Pancreas (tissue), 10 donors: ENCODE measurements around the gene CRAMP1. TPM values are rescaled to one million over a fixed set of nuclear protein-coding genes. Genes with fewer than 3 reads are reported as not detected.

ENCODE experiments used
- ATAC-seq, 4 donors: fragments of 200-7000 bp; cut with Tn5 transposase; one replicate each; pipeline versions ENCODE4 v1.8.0 to v1.9.1; 2020; ENCODE audit warnings: mild to moderate bottlenecking in 4 of 4, moderate library complexity in 4 of 4
- DNase-seq, 6 donors: peaks; one replicate each; pipeline ENCODE4 v3.0.0-alpha.2; 2020
- FAIRE-seq: peaks from 2 replicates; lab custom pipeline; 2012; peaks lifted over from hg19 to GRCh38; lab: Jason Lieb, UNC
- H3K27ac ChIP-seq, 4 donors: fragments of 200-600 bp; sonication (generic); 1 replicate in 3 of 4; 2 replicates in 1 of 4; pipeline versions ENCODE4 v1.5.0 to v1.8.0; 2020
- H3K27me3 ChIP-seq, 4 donors: fragments of 200-600 bp; one replicate each; pipeline ENCODE4 v1.8.0; 2021
- H3K36me3 ChIP-seq, 3 donors: fragments of 200-600 bp; sonication (generic) in 1 of 3; one replicate each; pipeline versions ENCODE4 v1.5.0 to v1.8.0; 2020 to 2021
- H3K4me1 ChIP-seq, 3 donors: fragments of 200-600 bp; one replicate each; pipeline ENCODE4 v1.8.0; 2021
- H3K4me3 ChIP-seq, 4 donors: fragments of 200-600 bp; sonication (generic) in 2 of 4; one replicate each; pipeline versions ENCODE4 v1.5.0 to v1.8.0; 2020 to 2021
- H3K9me3 ChIP-seq, 4 donors: fragments of 200-600 bp; one replicate each; pipeline ENCODE4 v1.8.0; 2021
- CTCF ChIP-seq, 4 donors: fragments of 200-600 bp; sonication (generic) in 3 of 4; IDR thresholded peaks; one replicate each; pipeline versions ENCODE4 v1.5.0 to v1.8.0; 2021; ENCODE audit warnings: antibody characterized with exemption in 4 of 4
- WGBS, 2 donors: extraction: QIAGEN DNeasy Blood & Tissue Kit; methylation state at CpG; one replicate each; pipeline ENCODE4 v1.1.7; 2013; 5-methylcytosine and 5-hydroxymethylcytosine counted together
- intact Hi-C, 3 donors: fragments of 100-400 bp; cut with DNase I; formaldehyde crosslinking; loops; one replicate each; pipeline versions ENCODE4 v1.11.1 to v1.14.2; 2022
- polyA plus RNA-seq, 2 donors: library from polyadenylated mRNA; stranded (reverse); fragments of 200-250 nt; gene quantifications; one replicate each; pipeline ENCODE4 v1.2.3, GENCODE V29; 2013
- total RNA-seq, 6 donors: library from RNA; stranded (reverse); fragmentation: NEBNext Ultra II Directional in 4 of 6; extraction: Animal tissue kit (Norgen Biotek cat#: 25700) in 4 of 6; gene quantifications; one replicate each; pipeline versions ENCODE4 v1.2.1 to v1.2.4, GENCODE V29; 2021 to 2023
- donor health status: healthy with polysubstance abuse.
- donor health status: DM: no; HTN: no; CAD: no; lungs with moderate emphysema.
- donor health status: DM: no; HTN: no; CAD: no.
- donor health status: control.
- donor health status: control.
- donor health status: Bipolar disorder and iron deficiency.
- donor health status: DM: yes; HTN: yes; CAD: no.
- donor health status: DM: no; HTN: no; CAD: no.
- donor health status: DM: no; HTN: no; CAD: no.
- donor health status: DM: yes; HTN: yes; CAD: no.

Gene CRAMP1
- total and polyA plus RNA-seq, 8 donors: 4.6 to 16.2 (median 7.2) TPM

- Histone ChIP-seq H3K27ac (peak within 1 kb of the TSS; percentile 84 to 95 (median 90)), H3K4me3 (peak within 1 kb of the TSS; percentile 63 to 95 (median 86)), H3K27me3 (no peaks in the 10 kb centered on the region), H3K9me3 (no peaks in the 10 kb centered on the region), H3K36me3 (peaks cover 0 to 9% (median 0%) of the 10 kb centered on the region in 3 donors), H3K4me1 (peaks cover 0 to 12% (median 7%) of the 10 kb centered on the region in 3 donors)
- intact Hi-C loops: no loop called here
- peak; percentile 86 to 99 (median 95) for DNase-seq
- peak; percentile 91 to 94 (median 92) for ATAC-seq
- WGBS, 2 donors: 1% methylated on average over 67 to 79 of the region's 79 CpGs
- peak; percentile 99 for TF ChIP-seq CTCF (IDR thresholded peaks at IDR 0.05)
- no peak for FAIRE-seq
These were observed 93.7 kb downstream of the CRAMP1 start, which contains the start of gene MAPK8IP3 for GRCh38 chr16:1705688-1706385. MAPK8IP3 (plus strand) TSS chr16:1706195; CDS start chr16:1706340, 145 bp downstream.

GRCh38 chr16:1706386-1707192 is 94.4 kb downstream of the CRAMP1 start:
- ATAC-seq: peak; percentile 13 to 37 (median 21)
- 1% methylated on average over 47 to 62 of the region's 62 CpGs for WGBS, 2 donors
- no peak for FAIRE-seq
- H3K4me3 ChIP-seq: peak overlapping the region; percentile 63 to 95 (median 86)
- H3K27me3 ChIP-seq: no peaks in the 10 kb centered on the region
- peaks cover 0 to 12% (median 7%) of the 10 kb centered on the region in 3 donors for H3K4me1 ChIP-seq
- peak overlapping the region; percentile 39 to 95 (median 84) for H3K27ac ChIP-seq
- no peaks in the 10 kb centered on the region for H3K9me3 ChIP-seq
- TF ChIP-seq CTCF (IDR thresholded peaks at IDR 0.05): no peak
- intact Hi-C loops: no loop called here
- peak in 5 of 6 donors; percentile 26 to 90 (median 64) for DNase-seq
- H3K36me3 ChIP-seq: peaks cover 0 to 9% (median 0%) of the 10 kb centered on the region in 3 donors

- Histone ChIP-seq H3K9me3 (no peaks in the 10 kb centered on the region), H3K4me3 (peak overlapping the region; percentile 63 to 95 (median 86)), H3K27ac (peak overlapping the region in 3 of 4 donors; percentile 28 to 85 (median 84)), H3K27me3 (no peaks in the 10 kb centered on the region), H3K4me1 (peaks cover 0 to 12% (median 7%) of the 10 kb centered on the region in 3 donors), H3K36me3 (peaks cover 0 to 4% (median 0%) of the 10 kb centered on the region in 3 donors)
- intact Hi-C loops: no loop called here
- ATAC-seq: no peak
- no peak for FAIRE-seq
- TF ChIP-seq CTCF (IDR thresholded peaks at IDR 0.05): no peak
- DNase-seq: peak in 2 of 6 donors; percentile 26 to 48
- WGBS, 2 donors: 2 to 3% methylated on average over 16 of the region's 16 CpGs
These were observed 95.1 kb downstream of the CRAMP1 start for GRCh38 chr16:1707193-1707790.

GRCh38 chr16:1708083-1708767 is 96.1 kb downstream of the CRAMP1 start:
- ATAC-seq (no peak), FAIRE-seq (no peak), DNase-seq (no peak)
- H3K9me3 ChIP-seq: no peaks in the 10 kb centered on the region
- no peaks in the 10 kb centered on the region for H3K36me3 ChIP-seq
- intact Hi-C loops: no loop called here
- WGBS, 2 donors: 74 to 82% methylated on average over 18 of the region's 18 CpGs
- peak overlapping the region in 1 of 4 donors; percentile 83 for H3K4me3 ChIP-seq
- no peak for TF ChIP-seq CTCF (IDR thresholded peaks at IDR 0.05)
- H3K4me1 ChIP-seq: peaks cover 0 to 12% (median 7%) of the 10 kb centered on the region in 3 donors
- H3K27me3 ChIP-seq: no peaks in the 10 kb centered on the region
- H3K27ac ChIP-seq: peak overlapping the region in 1 of 4 donors; percentile 22
